GM21619 (cell line): Measurements from ENCODE around the gene SMDT1.
"Not testable (repeated sequence)": the region's sequence is repeated elsewhere in the genome, so short reads cannot be mapped to it uniquely, and the experiment has no call there.

Experiments used
- ATAC-seq: cut with Tn5 transposase; IDR thresholded peaks from one replicate; pipeline ENCODE4 v1.9.1; 2021; ENCODE audit not compliant: unreplicated experiment

The SMDT1 gene

GRCh38 chr22:42070517-42071422 lies 8.7 kb upstream of the SMDT1 start, which contains the start of gene NAGA:
NAGA (minus strand) TSS chr22:42070812; CDS start chr22:42070297, 515 bp downstream.
- peak; percentile 85 for ATAC-seq

GRCh38 chr22:42071508-42071907 lies 8.0 kb upstream of the SMDT1 start:
- ATAC-seq, result not testable (repeated sequence)

DNA sequence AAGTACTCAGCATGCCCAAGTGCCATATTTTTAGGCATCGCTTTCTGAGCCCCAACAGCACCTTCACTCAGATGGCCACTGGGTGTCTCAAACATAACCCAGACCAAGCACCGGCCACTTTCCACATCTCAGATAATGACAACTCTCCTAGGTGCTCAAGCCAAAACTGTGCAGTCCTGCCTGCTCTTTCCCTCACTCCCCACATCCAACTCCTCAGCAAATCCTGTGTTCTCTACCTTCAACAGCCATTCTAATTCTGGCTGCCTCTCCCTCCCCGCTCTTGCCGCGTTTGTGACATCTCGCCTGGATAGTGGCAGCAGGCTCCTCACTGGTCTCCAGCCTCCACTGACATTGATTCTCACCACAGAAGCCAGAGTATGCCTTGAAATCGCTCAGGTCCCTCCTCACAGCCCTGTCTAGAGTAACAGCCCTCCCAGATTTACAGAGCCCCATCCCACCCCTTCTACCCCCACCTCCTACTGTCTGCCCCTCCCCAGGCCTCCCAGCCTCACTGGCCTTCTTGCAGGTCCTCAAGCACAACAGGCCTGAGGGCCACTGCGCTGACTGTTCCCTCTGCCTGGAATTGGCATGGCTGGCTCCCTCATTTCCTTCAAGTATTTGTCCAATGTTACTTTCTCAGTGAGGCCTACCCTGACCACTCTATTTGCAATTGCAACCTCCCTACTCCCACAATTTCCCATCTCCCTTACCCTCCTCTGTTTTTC lies 6.7 kb upstream of the SMDT1 start:
- ATAC-seq, result no peak

DNA sequence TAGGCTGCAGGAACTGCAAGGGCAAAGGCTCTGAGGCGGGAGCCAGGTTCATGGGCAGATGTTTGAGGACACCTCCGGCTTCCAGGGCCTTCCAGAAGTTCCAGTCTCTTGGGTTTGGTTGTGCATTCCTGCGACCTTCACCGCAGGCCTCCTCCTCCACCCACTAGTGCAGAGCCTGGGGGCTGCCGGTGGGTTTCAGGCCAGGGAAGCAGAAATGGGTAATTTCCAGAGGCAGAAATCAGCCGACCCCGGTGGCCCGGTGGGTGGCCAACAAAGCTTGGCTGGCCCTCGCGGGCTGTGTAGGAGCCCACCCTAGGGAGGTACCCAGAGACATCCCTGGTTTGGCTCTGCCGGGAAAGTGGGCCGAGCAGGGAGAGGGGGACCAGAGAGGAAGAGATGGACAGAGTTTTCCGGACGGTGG lies 5.9 kb upstream of the SMDT1 start:
- ATAC-seq, result no peak

- ATAC-seq, result no peak
Measured at GRCh38 chr22:42074132-42074811, 5.2 kb upstream of the SMDT1 start, which contains the start of gene PHETA2. PHETA2 (plus strand) TSS chr22:42074248; CDS start chr22:42077294, 3,046 bp downstream.

- ATAC-seq, result no peak
Measured at GRCh38 chr22:42074846-42075676, 4.4 kb upstream of the SMDT1 start.

GRCh38 chr22:42076764-42077485 lies 2.6 kb upstream of the SMDT1 start:
- no peak for ATAC-seq

GRCh38 chr22:42077486-42078125 lies 1.9 kb upstream of the SMDT1 start:
- no peak for ATAC-seq

DNA sequence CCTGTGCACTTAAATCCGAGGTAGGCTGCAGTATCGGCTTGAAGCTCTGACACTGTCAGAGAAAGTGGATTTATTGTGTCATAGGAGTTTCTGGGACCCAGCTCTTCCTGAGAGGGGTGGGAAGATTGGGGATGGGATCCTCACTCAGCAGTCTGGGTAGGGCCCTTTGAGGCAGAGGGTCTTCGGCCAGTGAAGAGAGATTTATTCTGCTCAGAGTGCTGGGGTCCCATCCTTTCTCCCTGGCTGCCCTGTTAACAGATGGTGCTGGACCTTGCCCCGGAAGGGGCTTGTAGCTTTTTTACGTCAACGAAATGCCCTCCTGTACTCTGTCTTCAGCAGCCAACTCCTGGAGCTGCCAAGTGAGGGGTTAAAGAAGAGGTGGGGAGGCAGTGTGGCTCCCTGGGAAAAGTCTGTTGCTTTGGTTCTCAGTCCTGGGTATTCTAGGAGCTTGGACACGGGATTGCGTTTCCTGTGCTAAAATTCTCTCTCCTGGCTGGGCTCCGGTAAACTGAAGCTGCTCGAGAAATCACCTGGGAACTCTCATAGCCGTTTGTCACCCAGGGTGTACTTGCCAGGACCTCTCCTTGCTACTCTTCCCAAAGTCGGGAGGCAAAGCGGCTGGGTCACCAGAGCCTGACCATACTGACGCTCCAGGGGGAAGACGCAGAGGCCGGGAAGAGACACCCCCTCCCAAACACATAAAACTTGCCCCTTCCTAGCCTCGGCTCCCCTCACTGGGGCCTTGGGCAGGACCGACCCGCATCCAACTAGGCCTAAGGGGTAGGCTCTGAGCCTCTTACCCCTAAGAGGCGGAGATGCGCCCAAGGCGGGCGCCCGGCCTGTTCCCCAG lies 806 bp upstream of the SMDT1 start:
- ATAC-seq, result peak; percentile 6

- no peak for ATAC-seq
Measured at GRCh38 chr22:42080287-42080686, 787 bp downstream of the SMDT1 start.

GRCh38 chr22:42083119-42083518 lies 3.6 kb downstream of the SMDT1 start:
- ATAC-seq, result no peak

DNA sequence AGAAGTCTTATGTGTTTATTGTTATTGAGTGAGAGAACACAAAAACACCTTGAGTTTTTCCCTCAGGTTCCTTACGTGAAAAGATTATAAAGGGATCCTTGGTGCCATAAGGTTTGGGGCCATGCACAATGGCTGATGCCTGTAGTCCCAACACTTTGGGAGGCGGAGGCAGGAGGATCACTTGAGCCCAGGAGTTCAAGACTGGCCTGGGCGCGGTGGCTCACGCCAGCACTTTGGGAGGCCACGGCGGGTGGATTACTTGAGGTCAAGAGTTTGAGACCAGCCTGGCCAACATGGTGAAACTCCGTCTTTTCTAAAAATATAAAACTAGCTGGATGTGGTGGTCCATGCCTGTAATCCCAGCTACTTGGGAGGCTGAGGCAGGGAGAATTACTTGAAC lies 5.4 kb downstream of the SMDT1 start:
- ATAC-seq, result no peak

GRCh38 chr22:42086051-42086450 lies 6.6 kb downstream of the SMDT1 start:
- ATAC-seq, result no peak

GRCh38 chr22:42090596-42091454 lies 11.3 kb downstream of the SMDT1 start, which contains the start of gene NDUFA6:
NDUFA6 (minus strand) TSS chr22:42090772; CDS start chr22:42090744, 28 bp downstream.
- peak; percentile 91 for ATAC-seq

GRCh38 chr22:42091455-42091782 lies 11.9 kb downstream of the SMDT1 start:
- ATAC-seq, result no peak

- no peak for ATAC-seq
Measured at GRCh38 chr22:42101199-42101598, 21.7 kb downstream of the SMDT1 start.

GRCh38 chr22:42104332-42104860 lies 24.9 kb downstream of the SMDT1 start:
- ATAC-seq, result not testable (repeated sequence)
